HUES6 (cell line): ENCODE results near the gene SLC25A53.
"Not testable (repeated sequence)": the region's sequence is repeated elsewhere in the genome, so short reads cannot be mapped to it uniquely, and the experiment has no call there.

Experiments used
- H3K27ac ChIP-seq: 2 replicates; pipeline ENCODE4 v1.7.0; 2013; ENCODE audit warnings: low read depth, mild to moderate bottlenecking, low read length, inconsistent platforms
- H3K27me3 ChIP-seq: 2 replicates; pipeline ENCODE4 v1.6.1; 2013; ENCODE audit warnings: low read length; ENCODE audit not compliant: control insufficient read depth, insufficient read depth
- H3K36me3 ChIP-seq: 2 replicates; pipeline ENCODE4 v1.6.1; 2013; ENCODE audit warnings: low read length; ENCODE audit not compliant: control insufficient read depth, insufficient read depth
- H3K4me1 ChIP-seq: 2 replicates; pipeline ENCODE4 v1.6.1; 2013; ENCODE audit warnings: low read length; ENCODE audit not compliant: control insufficient read depth, insufficient read depth
- H3K4me3 ChIP-seq: 2 replicates; pipeline ENCODE4 v1.5.1; 2013; ENCODE audit warnings: low read depth, low read length
- H3K9ac ChIP-seq: one replicate; pipeline ENCODE4 v1.6.1; 2013; ENCODE audit warnings: mild to moderate bottlenecking, low read length
- H3K9me3 ChIP-seq: 2 replicates; pipeline ENCODE4 v1.6.1; 2013; ENCODE audit warnings: low read depth, low read length; ENCODE audit not compliant: control insufficient read depth, insufficient read depth

Gene SLC25A53

DNA sequence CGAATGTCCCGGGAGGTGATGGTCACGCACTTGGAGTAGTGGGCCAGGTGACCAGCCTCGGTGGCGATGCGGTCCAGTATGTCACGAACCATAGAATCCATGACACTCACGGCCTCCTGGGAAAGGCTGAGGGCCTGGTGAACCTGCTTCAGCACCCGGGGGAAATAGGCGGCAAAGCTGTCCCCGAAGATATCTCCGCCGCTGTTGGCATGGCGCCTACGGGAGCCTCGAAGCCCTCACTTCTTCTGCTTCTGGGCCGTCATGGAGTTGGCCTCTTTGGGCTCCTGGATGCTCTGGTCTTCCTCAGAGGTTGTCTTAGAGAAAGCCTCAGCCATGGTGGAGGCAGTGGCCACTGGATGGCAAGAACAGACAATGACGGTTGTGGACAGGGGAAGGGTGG lies 94.2 kb downstream of the SLC25A53 start:
- H3K27ac ChIP-seq, H3K36me3 ChIP-seq, H3K4me1 ChIP-seq, H3K4me3 ChIP-seq, H3K9me3 ChIP-seq, H3K27me3 ChIP-seq, H3K9ac ChIP-seq: not testable (repeated sequence)

DNA sequence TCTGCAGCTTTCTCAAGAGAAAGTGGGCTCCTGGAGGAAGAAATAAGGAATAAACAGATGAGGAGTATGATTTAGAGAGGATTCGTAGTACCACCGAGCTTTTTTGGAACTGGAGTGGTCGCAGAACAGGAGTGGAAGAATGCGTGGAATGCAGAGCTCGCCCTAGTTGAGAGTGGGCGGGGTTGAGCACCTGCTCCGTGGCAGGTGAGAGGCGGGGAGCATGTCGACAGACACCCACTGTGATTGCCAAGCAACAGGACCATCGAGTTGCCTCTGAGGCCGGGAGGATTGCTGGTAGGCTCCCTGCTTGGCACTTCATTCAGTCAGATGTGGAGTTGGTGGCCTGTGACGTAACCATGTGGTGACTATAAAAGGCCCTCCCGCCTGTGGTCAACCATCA lies 101.9 kb downstream of the SLC25A53 start:
- H3K9ac ChIP-seq, H3K27ac ChIP-seq, H3K9me3 ChIP-seq, H3K27me3 ChIP-seq, H3K4me1 ChIP-seq, H3K4me3 ChIP-seq, H3K36me3 ChIP-seq: not testable (repeated sequence)
